CD14-positive monocyte (primary cell): ENCODE data around the gene NASP. TPM values are rescaled to one million over a fixed set of nuclear protein-coding genes. Genes with fewer than 3 reads are reported as not detected.

Experiments
- DNase-seq, 3 donors: peaks; one replicate each; pipeline ENCODE4 v3.0.0-alpha.2; 2011 to 2022
- H2AFZ ChIP-seq: 2 replicates; pipeline ENCODE4 v1.6.0; 2012; ENCODE audit warnings: mild to moderate bottlenecking, low read depth, low read length, inconsistent platforms; ENCODE audit not compliant: insufficient read depth, poor library complexity, severe bottlenecking
- H3K27ac ChIP-seq, 2 donors: 1 replicate in 1 of 2; 2 replicates in 1 of 2; pipeline ENCODE4 v1.5.1; 2012 to 2013; ENCODE audit warnings: low read length in 2 of 2, control low read depth in 1 of 2, inconsistent platforms in 1 of 2, low read depth in 1 of 2, mild to moderate bottlenecking in 1 of 2
- H3K27me3 ChIP-seq, 2 donors: one replicate each; pipeline versions ENCODE4 v1.6.0 to v1.6.1; 2011 to 2013; ENCODE audit warnings: low read length in 2 of 2; ENCODE audit not compliant: control insufficient read depth in 2 of 2, insufficient read depth in 2 of 2
- H3K36me3 ChIP-seq, 2 donors: replicated peaks in 1 of 2; 1 replicate in 1 of 2; 2 replicates in 1 of 2; pipeline versions ENCODE4 v1.5.1 to v1.6.1; 2012 to 2013; ENCODE audit warnings: low read length in 2 of 2, control low read depth in 1 of 2, inconsistent platforms in 1 of 2, mild to moderate bottlenecking in 1 of 2; ENCODE audit not compliant: insufficient read depth in 2 of 2, control insufficient read depth in 1 of 2
- H3K4me1 ChIP-seq, 2 donors: 1 replicate in 1 of 2; 2 replicates in 1 of 2; pipeline versions ENCODE4 v1.5.1 to v1.6.1; 2012 to 2013; ENCODE audit warnings: low read length in 2 of 2, control low read depth in 1 of 2, inconsistent platforms in 1 of 2, mild to moderate bottlenecking in 1 of 2, moderate library complexity in 1 of 2; ENCODE audit not compliant: insufficient read depth in 2 of 2, control insufficient read depth in 1 of 2
- H3K4me2 ChIP-seq: replicated peaks from 2 replicates; pipeline ENCODE3; 2012; ENCODE audit warnings: low read length, moderate library complexity, mild to moderate bottlenecking; ENCODE audit not compliant: poor library complexity, severe bottlenecking; ENCODE audit errors: extremely low read depth
- H3K4me3 ChIP-seq, 3 experiments: fragments of 200-600 bp in 1 of 3; sonication (generic) in 1 of 3; replicated peaks in 1 of 3; 1 replicate in 2 of 3; 2 replicates in 1 of 3; pipeline ENCODE4 v1.5.1; 2011 to 2013; ENCODE audit warnings: low read length in 3 of 3, mild to moderate bottlenecking in 3 of 3, control low read depth in 2 of 3, low read depth in 2 of 3, inconsistent platforms in 1 of 3, moderate library complexity in 1 of 3
- H3K79me2 ChIP-seq: 2 replicates; pipeline ENCODE4 v1.6.0; 2012; ENCODE audit warnings: mild to moderate bottlenecking, control low read depth, inconsistent platforms, low read length, moderate library complexity; ENCODE audit not compliant: insufficient read depth
- H3K9ac ChIP-seq: 2 replicates; pipeline ENCODE4 v1.6.0; 2017; ENCODE audit warnings: low read length, mild to moderate bottlenecking; ENCODE audit not compliant: insufficient read depth, poor library complexity, severe bottlenecking
- H3K9me3 ChIP-seq, 2 donors: replicated peaks in 1 of 2; 1 replicate in 1 of 2; 2 replicates in 1 of 2; pipeline versions ENCODE4 v1.5.1 to v1.6.1; 2012 to 2013; ENCODE audit warnings: low read length in 2 of 2, control low read depth in 1 of 2; ENCODE audit not compliant: control insufficient read depth in 1 of 2, insufficient read depth in 1 of 2
- H4K20me1 ChIP-seq: 2 replicates; pipeline ENCODE4 v1.6.0; 2012; ENCODE audit warnings: mild to moderate bottlenecking, low read length, control low read depth, moderate library complexity; ENCODE audit not compliant: insufficient read depth
- H3K27ac Mint-ChIP-seq, 7 donors: one replicate each; pipeline ENCODE4 v1.8.0; 2020; ENCODE audit warnings: mild to moderate bottlenecking in 7 of 7, mixed read lengths in 7 of 7, moderate library complexity in 6 of 7, inconsistent platforms in 2 of 7
- H3K27me3 Mint-ChIP-seq, 3 donors: one replicate each; pipeline ENCODE4 v1.8.0; 2021 to 2022; ENCODE audit warnings: low read depth in 3 of 3, mild to moderate bottlenecking in 3 of 3, mixed read lengths in 3 of 3, moderate library complexity in 3 of 3, inconsistent platforms in 1 of 3
- H3K36me3 Mint-ChIP-seq, 2 donors: one replicate each; pipeline ENCODE4 v1.8.0; 2020; ENCODE audit warnings: mixed read lengths in 2 of 2, inconsistent platforms in 1 of 2, mild to moderate bottlenecking in 1 of 2
- H3K4me1 Mint-ChIP-seq: one replicate; pipeline ENCODE4 v1.8.0; 2020; ENCODE audit warnings: mild to moderate bottlenecking, mixed read lengths
- H3K4me3 Mint-ChIP-seq, 2 donors: one replicate each; pipeline ENCODE4 v1.8.0; 2020; ENCODE audit warnings: mild to moderate bottlenecking in 2 of 2, mixed read lengths in 2 of 2, moderate library complexity in 1 of 2
- H3K9me3 Mint-ChIP-seq, 7 donors: one replicate each; pipeline ENCODE4 v1.8.0; 2020 to 2022; ENCODE audit warnings: mixed read lengths in 7 of 7, mild to moderate bottlenecking in 6 of 7, moderate library complexity in 6 of 7, inconsistent platforms in 2 of 7
- CTCF ChIP-seq: fragments of 200-600 bp; IDR thresholded peaks from one replicate; pipeline ENCODE4 v1.8.0; 2022; ENCODE audit warnings: antibody characterized with exemption, mild to moderate bottlenecking
- WGBS: methylation state at CpG from one replicate; pipeline ENCODE4 v1.1.5; 2013; ENCODE audit warnings: missing lambda C conversion rate; ENCODE audit not compliant: insufficient coverage; 5-methylcytosine and 5-hydroxymethylcytosine counted together
- intact Hi-C, 2 donors: fragments of 100-400 bp; cut with micrococcal nuclease; formaldehyde crosslinking; loops; one replicate each; pipeline versions ENCODE4 v1.15.0 to v1.15.1; 2023
- polyA plus RNA-seq, 3 donors: library from polyadenylated mRNA; depleted of rRNA in 1 of 3; unstranded in 2 of 3; stranded (reverse) in 1 of 3; fragments of 300-500 nt in 2 of 3; fragments of >200 nt in 1 of 3; fragmentation: Illumina TruSeq in 2 of 3; gene quantifications; 1 replicate in 2 of 3; 2 replicates in 1 of 3; pipeline ENCODE4 v1.2.3, GENCODE V29; 2012 to 2021

Gene NASP
- polyA plus RNA-seq, 3 donors, result 24.4 to 44.6 (median 27.5) TPM

GRCh38 chr1:45543581-45544417 is 40.0 kb upstream of the NASP start:
- DNase-seq, result peak; percentile 92 to 98 (median 96)
- H3K27me3 ChIP-seq, result no peaks in the 10 kb centered on the region
- H3K79me2 ChIP-seq, result no peaks in the 10 kb centered on the region
- H3K9me3 ChIP-seq, result no peaks in the 10 kb centered on the region
- no peak for TF ChIP-seq CTCF
- Mint-ChIP-seq H3K27me3 (peaks cover 5 to 13% (median 6%) of the 10 kb centered on the region in 3 donors), H3K4me3 (peak overlapping the region; percentile 5 to 84), H3K9me3 (no peaks in the 10 kb centered on the region), H3K4me1 (peaks cover 51% of the 10 kb centered on the region), H3K27ac (peak overlapping the region; percentile 96 to 99 (median 98)), H3K36me3 (peaks cover 0 to 2% of the 10 kb centered on the region in 2 donors)
- peak overlapping the region; percentile 73 for H3K4me2 ChIP-seq
- H3K4me1 ChIP-seq, result peaks cover 56 to 62% of the 10 kb centered on the region in 2 donors
- H4K20me1 ChIP-seq, result no peaks in the 10 kb centered on the region
- intact Hi-C loops, result no loop called here
- peak overlapping the region; percentile 53 for H3K9ac ChIP-seq
- no peak overlapping the region for H2AFZ ChIP-seq
- no peaks in the 10 kb centered on the region for H3K36me3 ChIP-seq
- H3K27ac ChIP-seq, result peak overlapping the region; percentile 94 to 97
- WGBS, result 0% methylated on average over 2 of the region's 8 CpGs
- H3K4me3 ChIP-seq, result peak overlapping the region in 2 of 3 experiments; percentile 25 to 66

- Histone ChIP-seq H3K4me1 (peaks cover 56% of the 10 kb centered on the region in 2 donors), H3K9ac (no peak overlapping the region), H3K79me2 (no peaks in the 10 kb centered on the region), H3K36me3 (no peaks in the 10 kb centered on the region), H2AFZ (no peak overlapping the region), H3K4me2 (peak overlapping the region; percentile 73), H3K27ac (peak overlapping the region; percentile 46 to 97), H4K20me1 (no peaks in the 10 kb centered on the region), H3K4me3 (peak overlapping the region in 1 of 3 experiments; percentile 66), H3K27me3 (no peaks in the 10 kb centered on the region), H3K9me3 (no peaks in the 10 kb centered on the region)
- WGBS, result no CpG with 5 or more reads among the region's 4 CpGs
- peak overlapping the region in 6 of 7 donors; percentile 96 to 99 (median 98) for H3K27ac Mint-ChIP-seq
- peaks cover 5 to 12% (median 6%) of the 10 kb centered on the region in 3 donors for H3K27me3 Mint-ChIP-seq
- peaks cover 0 to 2% of the 10 kb centered on the region in 2 donors for H3K36me3 Mint-ChIP-seq
- no peak overlapping the region for H3K4me3 Mint-ChIP-seq
- H3K9me3 Mint-ChIP-seq, result no peaks in the 10 kb centered on the region
- DNase-seq, result no peak
- TF ChIP-seq CTCF, result no peak
- H3K4me1 Mint-ChIP-seq, result peaks cover 51% of the 10 kb centered on the region
- intact Hi-C loops, result no loop called here
These were observed 39.3 kb upstream of the NASP start for GRCh38 chr1:45544530-45544929.
